ENCODE results near the gene SF3B1. TPM values are rescaled to one million over a fixed set of nuclear protein-coding genes. Genes with fewer than 3 reads are reported as not detected.
"Not testable (repeated sequence)": the region's sequence is repeated elsewhere in the genome, so short reads cannot be mapped to it uniquely, and the experiment has no call there.

SF3B1 gene
- polyA plus RNA-seq, 3 donors, result 105 to 494 (median 152) TPM

DNA sequence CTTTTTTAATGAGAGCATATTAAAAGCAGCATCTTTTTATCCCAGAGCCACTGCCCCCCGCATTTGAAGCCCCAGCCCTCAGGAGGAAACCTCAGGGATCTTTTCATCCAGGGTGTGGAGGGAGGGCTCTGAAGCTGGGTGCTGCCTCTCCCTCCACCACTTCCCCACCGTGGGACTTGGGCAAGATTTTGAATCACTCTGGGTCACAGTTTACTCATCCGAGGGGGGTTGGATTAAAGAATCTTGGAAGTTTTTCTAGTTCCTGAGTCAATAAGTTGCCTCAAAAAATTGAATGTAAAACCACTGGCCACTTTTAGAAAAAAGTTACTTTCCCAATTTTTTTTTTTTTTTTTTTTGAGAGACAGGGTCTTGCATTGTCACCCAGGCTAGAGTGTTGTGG, 62.2 kb downstream of the SF3B1 start:
- H3K27ac ChIP-seq (ENCODE audit: low read depth in 1 of 2, low read length in 2 of 2), result no peak overlapping the region
- peaks cover 0 to 4% (median 3%) of the 10 kb centered on the region in 7 donors for H3K9me3 Mint-ChIP-seq
- H3K36me3 Mint-ChIP-seq, result no peaks in the 10 kb centered on the region
- H3K4me3 Mint-ChIP-seq, result no peak overlapping the region
- no peak overlapping the region for H3K4me2 ChIP-seq (replicated peaks; ENCODE audit: extremely low read depth, low read length, poor library complexity, severe bottlenecking)
- H3K9ac ChIP-seq (ENCODE audit: insufficient read depth, low read length, poor library complexity, severe bottlenecking), result no peak overlapping the region
- TF ChIP-seq, protein P1, sequence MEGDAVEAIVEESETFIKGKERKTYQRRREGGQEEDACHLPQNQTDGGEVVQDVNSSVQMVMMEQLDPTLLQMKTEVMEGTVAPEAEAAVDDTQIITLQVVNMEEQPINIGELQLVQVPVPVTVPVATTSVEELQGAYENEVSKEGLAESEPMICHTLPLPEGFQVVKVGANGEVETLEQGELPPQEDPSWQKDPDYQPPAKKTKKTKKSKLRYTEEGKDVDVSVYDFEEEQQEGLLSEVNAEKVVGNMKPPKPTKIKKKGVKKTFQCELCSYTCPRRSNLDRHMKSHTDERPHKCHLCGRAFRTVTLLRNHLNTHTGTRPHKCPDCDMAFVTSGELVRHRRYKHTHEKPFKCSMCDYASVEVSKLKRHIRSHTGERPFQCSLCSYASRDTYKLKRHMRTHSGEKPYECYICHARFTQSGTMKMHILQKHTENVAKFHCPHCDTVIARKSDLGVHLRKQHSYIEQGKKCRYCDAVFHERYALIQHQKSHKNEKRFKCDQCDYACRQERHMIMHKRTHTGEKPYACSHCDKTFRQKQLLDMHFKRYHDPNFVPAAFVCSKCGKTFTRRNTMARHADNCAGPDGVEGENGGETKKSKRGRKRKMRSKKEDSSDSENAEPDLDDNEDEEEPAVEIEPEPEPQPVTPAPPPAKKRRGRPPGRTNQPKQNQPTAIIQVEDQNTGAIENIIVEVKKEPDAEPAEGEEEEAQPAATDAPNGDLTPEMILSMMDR (IDR thresholded peaks at IDR 0.05), result no peak
- no peak overlapping the region for H3K27ac Mint-ChIP-seq
- no peak overlapping the region for H3K4me3 ChIP-seq (replicated peaks in 1 of 3; ENCODE audit: low read depth in 2 of 3, low read length in 3 of 3)
- no peaks in the 10 kb centered on the region for H3K27me3 ChIP-seq (ENCODE audit: control insufficient read depth in 2 of 2, insufficient read depth in 2 of 2, low read length in 2 of 2)
- no peak for DNase-seq
- no peaks in the 10 kb centered on the region for H4K20me1 ChIP-seq (ENCODE audit: insufficient read depth, low read length)
- no CpG with 5 or more reads among the region's 3 CpGs for WGBS (ENCODE audit: insufficient coverage)
- H3K9me3 ChIP-seq (replicated peaks in 1 of 2; ENCODE audit: control insufficient read depth in 1 of 2, insufficient read depth in 1 of 2, low read length in 2 of 2), result no peaks in the 10 kb centered on the region
- peaks cover 0 to 1% (median 0%) of the 10 kb centered on the region in 3 donors for H3K27me3 Mint-ChIP-seq (ENCODE audit: low read depth in 3 of 3)
- H3K36me3 ChIP-seq (replicated peaks in 1 of 2; ENCODE audit: control insufficient read depth in 1 of 2, insufficient read depth in 2 of 2, low read length in 2 of 2), result no peaks in the 10 kb centered on the region
- no peaks in the 10 kb centered on the region for H3K79me2 ChIP-seq (ENCODE audit: insufficient read depth, low read length)
- H3K4me1 Mint-ChIP-seq, result peaks cover 13% of the 10 kb centered on the region
- peaks cover 10 to 11% of the 10 kb centered on the region in 2 donors for H3K4me1 ChIP-seq (ENCODE audit: control insufficient read depth in 1 of 2, insufficient read depth in 2 of 2, low read length in 2 of 2)
- intact Hi-C loops (cut with micrococcal nuclease), result loop anchor here (10.0 kb wide), 3 partner anchors 188 to 358 kb away; no protein-coding TSS in a partner anchor
- H2AFZ ChIP-seq (ENCODE audit: insufficient read depth, low read depth, low read length, poor library complexity, severe bottlenecking), result no peak overlapping the region

DNA sequence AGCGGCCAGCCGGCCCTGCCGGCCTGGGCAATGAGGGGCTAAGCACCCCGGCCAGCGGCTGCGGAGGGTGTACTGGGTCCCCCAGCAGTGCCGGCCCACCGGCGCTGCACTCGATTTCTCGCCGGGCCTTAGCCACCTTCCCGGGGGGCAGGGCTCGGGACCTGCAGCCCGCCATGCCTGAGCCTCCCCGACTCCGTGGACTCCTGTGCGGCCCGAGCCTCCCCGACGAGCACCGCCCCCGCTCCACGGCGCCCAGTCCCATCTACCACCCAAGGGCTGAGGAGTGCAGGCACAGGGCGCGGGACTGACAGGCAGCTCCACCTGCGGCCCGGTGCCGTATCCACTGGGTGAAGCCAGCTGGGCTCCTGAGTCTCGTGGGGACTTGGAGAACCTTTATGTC, 64.2 kb downstream of the SF3B1 start:
- intact Hi-C loops (cut with micrococcal nuclease), result loop anchor here (10.0 kb wide), 3 partner anchors 186 to 356 kb away; no protein-coding TSS in a partner anchor
- not testable (repeated sequence) for H3K4me2 ChIP-seq (replicated peaks; ENCODE audit: extremely low read depth, low read length, poor library complexity, severe bottlenecking); H3K27ac ChIP-seq (ENCODE audit: low read depth in 1 of 2, low read length in 2 of 2); H3K9me3 ChIP-seq (replicated peaks in 1 of 2; ENCODE audit: control insufficient read depth in 1 of 2, insufficient read depth in 1 of 2, low read length in 2 of 2); H3K27ac Mint-ChIP-seq; H3K4me3 ChIP-seq (replicated peaks in 1 of 3; ENCODE audit: low read depth in 2 of 3, low read length in 3 of 3); H3K36me3 Mint-ChIP-seq; H3K27me3 Mint-ChIP-seq (ENCODE audit: low read depth in 3 of 3); DNase-seq; H3K36me3 ChIP-seq (replicated peaks in 1 of 2; ENCODE audit: control insufficient read depth in 1 of 2, insufficient read depth in 2 of 2, low read length in 2 of 2); H2AFZ ChIP-seq (ENCODE audit: insufficient read depth, low read depth, low read length, poor library complexity, severe bottlenecking); H3K4me3 Mint-ChIP-seq; H4K20me1 ChIP-seq (ENCODE audit: insufficient read depth, low read length); H3K9ac ChIP-seq (ENCODE audit: insufficient read depth, low read length, poor library complexity, severe bottlenecking); H3K9me3 Mint-ChIP-seq; H3K79me2 ChIP-seq (ENCODE audit: insufficient read depth, low read length); H3K27me3 ChIP-seq (ENCODE audit: control insufficient read depth in 2 of 2, insufficient read depth in 2 of 2, low read length in 2 of 2)
- WGBS (ENCODE audit: insufficient coverage), result 98% methylated on average over 28 of the region's 31 CpGs
- peaks cover 13% of the 10 kb centered on the region for H3K4me1 Mint-ChIP-seq
- peaks cover 10 to 11% of the 10 kb centered on the region in 2 donors for H3K4me1 ChIP-seq (ENCODE audit: control insufficient read depth in 1 of 2, insufficient read depth in 2 of 2, low read length in 2 of 2)

Measured in CD14-positive monocyte (primary cell).